Panc1 (cell line): ENCODE data around the gene SHC1. TPM values are rescaled to one million over a fixed set of nuclear protein-coding genes. Genes with fewer than 3 reads are reported as not detected.

ENCODE experiments used
- ATAC-seq: fragments of 200-7000 bp; cut with Tn5 transposase; 2 replicates; pipeline ENCODE4 v1.9.1; 2020; ENCODE audit warnings: mild to moderate bottlenecking, moderate library complexity
- BruUV-seq: library from RNA; stranded (reverse); fragments of 400-500 nt; replicated peaks from 2 replicates; lab custom pipeline; 2021; lab: Mats Ljungman, UMichigan
- CTCF ChIA-PET: fragments of 300-600 bp; sonication (Branson Sonifier 250); formaldehyde crosslinking; loops from one replicate; lab custom pipeline; 2022; ENCODE audit warnings: antibody characterized with exemption; lab: Charles Lee
- POLR2A ChIA-PET: fragments of 300-600 bp; sonication (Branson Sonifier 250); formaldehyde crosslinking; loops from one replicate; lab custom pipeline; 2022; ENCODE audit warnings: antibody characterized with exemption; lab: Charles Lee
- DNase-seq: peaks from one replicate; pipeline ENCODE4 v3.0.0-alpha.2; 2010; ENCODE audit warnings: low read depth, low spot score
- H3K27ac ChIP-seq: 2 replicates; pipeline ENCODE4 v1.5.1; 2011; ENCODE audit warnings: mild to moderate bottlenecking, low read length, inconsistent platforms
- H3K27me3 ChIP-seq: fragments of 200-500 bp; sonication (Bioruptor generic); 2 replicates; pipeline ENCODE4 v1.6.0; 2014; ENCODE audit warnings: low read length, inconsistent platforms; ENCODE audit not compliant: control insufficient read depth, insufficient read depth
- H3K36me3 ChIP-seq: fragments of 200-500 bp; sonication (Bioruptor generic); 2 replicates; pipeline ENCODE4 v1.5.1; 2014; ENCODE audit warnings: inconsistent platforms, mild to moderate bottlenecking, low read length, moderate library complexity; ENCODE audit not compliant: control insufficient read depth, insufficient read depth
- H3K4me1 ChIP-seq: 2 replicates; pipeline ENCODE4 v1.5.1; 2011; ENCODE audit warnings: inconsistent platforms, mild to moderate bottlenecking, low read length, moderate library complexity; ENCODE audit not compliant: control insufficient read depth, insufficient read depth
- H3K4me3 ChIP-seq, 2 experiments: 2 replicates each; pipeline ENCODE4 v1.5.1; 2011 to 2012; ENCODE audit warnings: low read depth in 2 of 2, low read length in 2 of 2, mild to moderate bottlenecking in 2 of 2, inconsistent platforms in 1 of 2, moderate library complexity in 1 of 2
- H3K9me3 ChIP-seq: fragments of 200-500 bp; sonication (Bioruptor generic); 2 replicates; pipeline ENCODE4 v1.5.1; 2014; ENCODE audit warnings: low read depth, mild to moderate bottlenecking, inconsistent platforms, low read length, moderate library complexity; ENCODE audit not compliant: control insufficient read depth, insufficient read depth
- POLR2AphosphoS5 ChIP-seq: IDR thresholded peaks from 2 replicates; pipeline ENCODE4 v1.6.1; 2012; ENCODE audit warnings: mild to moderate bottlenecking, low read depth, low read length, moderate library complexity
- REST ChIP-seq, 2 experiments: IDR thresholded peaks; 2 replicates each; pipeline ENCODE4 v1.6.1; 2011 to 2012; ENCODE audit warnings: low read depth in 2 of 2, control low read depth in 1 of 2, low read length in 1 of 2, mild to moderate bottlenecking in 1 of 2, moderate library complexity in 1 of 2; ENCODE audit not compliant: insufficient read depth in 1 of 2
- TCF7L2 ChIP-seq: IDR thresholded peaks from 2 replicates; pipeline ENCODE4 v1.6.1; 2011; ENCODE audit warnings: mild to moderate bottlenecking, low read depth, low read length, inconsistent platforms
- in situ Hi-C: cut with HindIII; loops from 2 replicates; pipeline ENCODE4 v1.10.0; 2016; ENCODE audit warnings: low sequenced_read_pairs, low pct_unique_long_range_greater_than_20kb
- intact Hi-C: fragments of 100-400 bp; cut with micrococcal nuclease; formaldehyde crosslinking; loops from one replicate; pipeline ENCODE4 v1.10.0; 2022; ENCODE audit not compliant: unreplicated experiment
- total RNA-seq: library from RNA; stranded (reverse); gene quantifications from one replicate; pipeline ENCODE4 v1.2.1, GENCODE V29; 2021; ENCODE audit not compliant: unreplicated experiment

The SHC1 gene
- total RNA-seq, 1 experiment from 2014 or later: 373 TPM

GRCh38 chr1:154959426-154959780 is 11.1 kb downstream of the SHC1 start:
- peaks cover 14% of the 10 kb centered on the region; the same call in 1 of the 2 replicates for H3K36me3 ChIP-seq

GRCh38 chr1:154958681-154959425 is 11.7 kb downstream of the SHC1 start:
- Histone ChIP-seq H3K36me3 (peaks cover 12% of the 10 kb centered on the region; the same call in 1 of the 2 replicates), H3K27ac (no peak overlapping the region), H3K9me3 (no peaks in the 10 kb centered on the region), H3K4me3 (no peak overlapping the region), H3K4me1 (peaks cover 48% of the 10 kb centered on the region), H3K27me3 (no peaks in the 10 kb centered on the region)
- BruUV-seq: no TSS peak
- CTCF ChIA-PET: interaction anchor here (0.5 kb wide), 1 partner anchor 124 kb away, joined by 6 read pairs; no protein-coding TSS in a partner anchor
- ATAC-seq (no peak), DNase-seq (no peak)
- no peak for TF ChIP-seq TCF7L2
- TF ChIP-seq REST (IDR thresholded peaks at IDR 0.05; ENCODE audit: insufficient read depth in 1 of 2, low read depth in 2 of 2, low read length in 1 of 2): no peak
- POLR2A ChIA-PET: no interaction called here
- intact Hi-C loops: loop anchor here (10.0 kb wide), 1 partner anchor 394 kb away; the partner anchor contains the start of gene CHRNB2
- in situ Hi-C loops: no loop called here

More at GRCh38 chr1:154959426-154959780, 11.1 kb downstream of the SHC1 start:
- in situ Hi-C loops: no loop called here
- ChIA-PET CTCF (interaction anchor here (0.7 kb wide), 1 partner anchor 277 kb away, joined by 12 read pairs; no protein-coding TSS in a partner anchor), POLR2A (no interaction called here)
- Histone ChIP-seq H3K9me3 (no peaks in the 10 kb centered on the region), H3K4me1 (peaks cover 49% of the 10 kb centered on the region), H3K4me3 (no peak overlapping the region), H3K27me3 (no peaks in the 10 kb centered on the region), H3K27ac (no peak overlapping the region)
- DNase-seq (no peak), ATAC-seq (no peak)
- no peak for TF ChIP-seq REST (IDR thresholded peaks at IDR 0.05; ENCODE audit: insufficient read depth in 1 of 2, low read depth in 2 of 2, low read length in 1 of 2)
- TF ChIP-seq POLR2AphosphoS5: no peak
- no peak for TF ChIP-seq TCF7L2
- intact Hi-C loops: loop anchor here (10.0 kb wide), 1 partner anchor 395 kb away; the partner anchor contains the start of gene CHRNB2
- no TSS peak for BruUV-seq
